Measurements from ENCODE around the gene GTSE1.

DNA sequence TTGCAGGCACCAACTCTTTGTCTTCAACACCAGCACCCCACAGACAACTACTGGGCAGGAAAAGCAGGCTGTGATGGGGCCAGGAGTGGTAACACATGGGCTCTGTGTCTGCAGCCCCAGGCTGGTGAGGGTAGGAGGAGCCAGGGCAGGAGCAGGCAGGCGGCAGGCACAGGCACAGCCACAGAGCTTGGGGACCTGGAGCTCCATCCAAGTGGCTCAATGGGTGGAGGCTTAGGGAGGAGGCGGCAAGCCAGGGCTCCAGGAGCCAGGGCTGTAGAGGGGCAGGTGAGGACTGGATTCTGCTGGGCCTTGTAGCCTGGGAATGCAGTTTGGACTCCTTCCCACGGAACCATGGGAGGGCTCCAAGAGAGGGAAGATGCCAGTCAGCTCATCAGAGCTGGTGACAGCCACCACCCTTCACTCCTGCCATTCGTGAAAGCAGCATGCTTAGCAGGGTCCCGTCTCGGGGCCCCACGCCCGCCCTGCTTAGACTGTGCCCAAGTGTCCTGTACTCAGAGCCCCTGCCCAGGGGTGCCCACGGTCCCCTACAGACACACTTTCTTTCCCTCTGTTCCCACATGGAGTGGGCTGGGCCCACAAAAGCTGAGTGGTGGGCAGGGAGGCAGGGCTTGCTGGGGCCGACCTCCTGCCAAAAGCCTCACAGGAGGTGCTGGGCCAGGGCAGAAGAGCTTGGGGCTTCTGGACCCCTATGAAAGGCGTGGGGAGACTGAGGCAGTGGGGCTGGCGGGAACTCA lies 16.4 kb upstream of the GTSE1 start:
- no peak for TF ChIP-seq POLR2A (IDR thresholded peaks at IDR 0.05)
- TF ChIP-seq, protein P1, sequence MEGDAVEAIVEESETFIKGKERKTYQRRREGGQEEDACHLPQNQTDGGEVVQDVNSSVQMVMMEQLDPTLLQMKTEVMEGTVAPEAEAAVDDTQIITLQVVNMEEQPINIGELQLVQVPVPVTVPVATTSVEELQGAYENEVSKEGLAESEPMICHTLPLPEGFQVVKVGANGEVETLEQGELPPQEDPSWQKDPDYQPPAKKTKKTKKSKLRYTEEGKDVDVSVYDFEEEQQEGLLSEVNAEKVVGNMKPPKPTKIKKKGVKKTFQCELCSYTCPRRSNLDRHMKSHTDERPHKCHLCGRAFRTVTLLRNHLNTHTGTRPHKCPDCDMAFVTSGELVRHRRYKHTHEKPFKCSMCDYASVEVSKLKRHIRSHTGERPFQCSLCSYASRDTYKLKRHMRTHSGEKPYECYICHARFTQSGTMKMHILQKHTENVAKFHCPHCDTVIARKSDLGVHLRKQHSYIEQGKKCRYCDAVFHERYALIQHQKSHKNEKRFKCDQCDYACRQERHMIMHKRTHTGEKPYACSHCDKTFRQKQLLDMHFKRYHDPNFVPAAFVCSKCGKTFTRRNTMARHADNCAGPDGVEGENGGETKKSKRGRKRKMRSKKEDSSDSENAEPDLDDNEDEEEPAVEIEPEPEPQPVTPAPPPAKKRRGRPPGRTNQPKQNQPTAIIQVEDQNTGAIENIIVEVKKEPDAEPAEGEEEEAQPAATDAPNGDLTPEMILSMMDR (IDR thresholded peaks at IDR 0.05) = no peak
